Fibroblast of lung (primary cell): ENCODE results near the gene HECTD1. TPM values are rescaled to one million over a fixed set of nuclear protein-coding genes. Genes with fewer than 3 reads are reported as not detected.

Experiments used
- DNase-seq, 2 donors: peaks; one replicate each; pipeline versions ENCODE4 v3.0.0 to v3.0.0-alpha.2; 2010; ENCODE audit warnings: low read depth in 2 of 2
- H2AFZ ChIP-seq: 2 replicates; pipeline ENCODE4 v1.5.1; 2012; ENCODE audit warnings: low read length, control low read depth, inconsistent platforms
- H3K27ac ChIP-seq: 2 replicates; pipeline ENCODE4 v1.5.1; 2011; ENCODE audit warnings: low read length, control low read depth; ENCODE audit not compliant: insufficient read depth
- H3K27me3 ChIP-seq: 2 replicates; pipeline ENCODE4 v1.5.1; 2011; ENCODE audit warnings: mild to moderate bottlenecking, low read length; ENCODE audit not compliant: control insufficient read depth, insufficient read depth
- H3K36me3 ChIP-seq: 2 replicates; pipeline ENCODE4 v1.5.1; 2011; ENCODE audit warnings: low read length; ENCODE audit not compliant: control insufficient read depth, insufficient read depth
- H3K4me1 ChIP-seq: 2 replicates; pipeline ENCODE4 v1.5.1; 2011; ENCODE audit warnings: low read length; ENCODE audit not compliant: control insufficient read depth, insufficient read depth; ENCODE audit errors: extremely low read depth
- H3K4me2 ChIP-seq: 2 replicates; pipeline ENCODE4 v1.5.1; 2011; ENCODE audit warnings: low read length, control low read depth; ENCODE audit not compliant: insufficient read depth; ENCODE audit errors: extremely low read depth
- H3K4me3 ChIP-seq, 4 experiments: fragments of 200-600 bp in 1 of 4; sonication (generic) in 1 of 4; replicated peaks in 1 of 4; 2 replicates each; pipeline ENCODE4 v1.5.1; 2011 to 2016; ENCODE audit warnings: low read length in 4 of 4, low read depth in 3 of 4, mild to moderate bottlenecking in 3 of 4, control low read depth in 2 of 4, inconsistent platforms in 1 of 4, mixed read lengths in 1 of 4; ENCODE audit not compliant: insufficient read depth in 1 of 4; ENCODE audit errors: control extremely low read depth in 1 of 4
- H3K79me2 ChIP-seq: 2 replicates; pipeline ENCODE4 v1.5.1; 2012; ENCODE audit warnings: mild to moderate bottlenecking, low read length, inconsistent platforms; ENCODE audit not compliant: control insufficient read depth, insufficient read depth
- H3K9ac ChIP-seq: 2 replicates; pipeline ENCODE4 v1.5.1; 2011; ENCODE audit warnings: mild to moderate bottlenecking, low read length, control low read depth; ENCODE audit not compliant: insufficient read depth
- H3K9me3 ChIP-seq: 2 replicates; pipeline ENCODE4 v1.5.1; 2012; ENCODE audit warnings: low read depth, low read length; ENCODE audit not compliant: control insufficient read depth, insufficient read depth
- H4K20me1 ChIP-seq: 2 replicates; pipeline ENCODE4 v1.5.1; 2011; ENCODE audit warnings: low read length; ENCODE audit not compliant: control insufficient read depth, insufficient read depth; ENCODE audit errors: extremely low read depth
- EZH2 ChIP-seq: IDR thresholded peaks from 2 replicates; pipeline ENCODE4 v1.5.1; 2012; ENCODE audit warnings: low read length, control low read depth, mild to moderate bottlenecking; ENCODE audit errors: missing control alignments
- polyA plus RNA-seq, 2 donors: library from polyadenylated mRNA; depleted of rRNA in 1 of 2; stranded (reverse) in 1 of 2; unstranded in 1 of 2; fragments of >200 nt; gene quantifications; 2 replicates each; pipeline ENCODE4 v1.2.1, GENCODE V29; 2011 to 2012; ENCODE audit warnings: missing spikeins in 1 of 2
- total RNA-seq: library from RNA; depleted of rRNA; stranded (reverse); fragments of >200 nt; gene quantifications from 2 replicates; pipeline ENCODE4 v1.2.1, GENCODE V29; 2014
- TF ChIP-seq, protein P1 (sequence below), 2 donors: IDR thresholded peaks in 1 of 2; conservative IDR thresholded peaks in 1 of 2; 1 replicate in 1 of 2; 2 replicates in 1 of 2; pipeline ENCODE4 v1.5.1; 2011 to 2012; ENCODE audit warnings: low read length in 2 of 2, control low read depth in 1 of 2, inconsistent platforms in 1 of 2, low read depth in 1 of 2, mild to moderate bottlenecking in 1 of 2

HECTD1 gene
- total and polyA plus RNA-seq, 2 donors (not counting 1 experiment from before 2014, with no cell fraction given) = 135 to 534 TPM

GRCh38 chr14:31060253-31060875 lies 147.2 kb downstream of the HECTD1 start:
- Histone ChIP-seq H3K36me3 (no peaks in the 10 kb centered on the region), H3K27ac (no peak overlapping the region), H3K4me3 (no peak overlapping the region), H3K4me1 (peaks cover 2% of the 10 kb centered on the region), H3K9ac (no peak overlapping the region), H3K4me2 (no peak overlapping the region), H2AFZ (no peak overlapping the region), H3K9me3 (no peaks in the 10 kb centered on the region), H3K27me3 (no peaks in the 10 kb centered on the region), H4K20me1 (no peaks in the 10 kb centered on the region), H3K79me2 (no peaks in the 10 kb centered on the region)
- DNase-seq = no peak
- TF ChIP-seq, protein P1, sequence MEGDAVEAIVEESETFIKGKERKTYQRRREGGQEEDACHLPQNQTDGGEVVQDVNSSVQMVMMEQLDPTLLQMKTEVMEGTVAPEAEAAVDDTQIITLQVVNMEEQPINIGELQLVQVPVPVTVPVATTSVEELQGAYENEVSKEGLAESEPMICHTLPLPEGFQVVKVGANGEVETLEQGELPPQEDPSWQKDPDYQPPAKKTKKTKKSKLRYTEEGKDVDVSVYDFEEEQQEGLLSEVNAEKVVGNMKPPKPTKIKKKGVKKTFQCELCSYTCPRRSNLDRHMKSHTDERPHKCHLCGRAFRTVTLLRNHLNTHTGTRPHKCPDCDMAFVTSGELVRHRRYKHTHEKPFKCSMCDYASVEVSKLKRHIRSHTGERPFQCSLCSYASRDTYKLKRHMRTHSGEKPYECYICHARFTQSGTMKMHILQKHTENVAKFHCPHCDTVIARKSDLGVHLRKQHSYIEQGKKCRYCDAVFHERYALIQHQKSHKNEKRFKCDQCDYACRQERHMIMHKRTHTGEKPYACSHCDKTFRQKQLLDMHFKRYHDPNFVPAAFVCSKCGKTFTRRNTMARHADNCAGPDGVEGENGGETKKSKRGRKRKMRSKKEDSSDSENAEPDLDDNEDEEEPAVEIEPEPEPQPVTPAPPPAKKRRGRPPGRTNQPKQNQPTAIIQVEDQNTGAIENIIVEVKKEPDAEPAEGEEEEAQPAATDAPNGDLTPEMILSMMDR (conservative IDR thresholded peaks at IDR 0.05 in 1 of 2, IDR thresholded peaks at IDR 0.05 in 1 of 2; ENCODE audit: low read depth in 1 of 2, low read length in 2 of 2) = no peak
- TF ChIP-seq EZH2 = no peak

DNA sequence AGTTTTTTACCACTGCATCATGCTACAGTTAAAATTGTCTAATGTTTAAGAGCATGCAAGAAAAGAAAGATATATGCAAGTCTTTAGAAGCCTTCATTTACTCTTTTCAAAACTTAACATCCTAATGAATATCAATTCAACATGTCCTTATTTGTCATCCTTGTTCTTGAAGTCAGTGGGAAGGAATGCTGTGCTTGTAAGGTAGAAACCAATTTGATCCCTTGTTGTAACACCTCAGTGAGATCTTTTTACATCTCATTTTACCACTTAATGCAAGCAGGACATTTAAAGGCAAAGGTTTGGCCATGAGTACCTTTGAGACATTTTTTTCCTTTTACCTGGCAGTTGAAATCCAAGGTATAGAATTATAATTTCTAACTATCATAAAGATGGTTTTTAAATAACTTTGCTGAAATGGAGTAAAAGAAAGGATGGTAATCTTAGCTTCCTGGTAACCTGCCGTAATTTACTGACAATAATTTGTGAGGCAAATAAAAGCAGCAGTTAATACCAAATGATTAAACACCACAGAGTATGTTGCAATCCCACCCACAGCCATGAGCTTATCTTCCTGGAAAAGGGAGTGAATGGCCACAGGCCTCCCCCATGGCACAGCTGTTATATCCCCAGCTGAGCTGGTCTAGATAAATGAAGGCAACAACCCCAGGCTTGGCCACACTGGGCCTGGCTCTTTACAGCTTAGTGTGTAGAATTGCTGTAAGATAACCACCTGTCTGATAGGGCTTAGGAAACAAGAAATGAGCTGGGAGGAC lies 148.3 kb downstream of the HECTD1 start:
- Histone ChIP-seq H3K9me3 (no peaks in the 10 kb centered on the region), H3K27me3 (no peaks in the 10 kb centered on the region), H2AFZ (no peak overlapping the region), H3K79me2 (no peaks in the 10 kb centered on the region), H3K4me1 (peaks cover 2% of the 10 kb centered on the region), H3K4me3 (no peak overlapping the region), H3K9ac (no peak overlapping the region), H3K27ac (no peak overlapping the region), H3K36me3 (no peaks in the 10 kb centered on the region), H3K4me2 (no peak overlapping the region), H4K20me1 (no peaks in the 10 kb centered on the region)
- DNase-seq = peak; percentile 88 to 94
- TF ChIP-seq, protein P1 (conservative IDR thresholded peaks at IDR 0.05 in 1 of 2, IDR thresholded peaks at IDR 0.05 in 1 of 2; ENCODE audit: low read depth in 1 of 2, low read length in 2 of 2) = no peak
- TF ChIP-seq EZH2 = no peak

GRCh38 chr14:31057701-31058364 lies 149.8 kb downstream of the HECTD1 start:
- Histone ChIP-seq H3K36me3 (no peaks in the 10 kb centered on the region), H3K27ac (no peak overlapping the region), H3K9me3 (no peaks in the 10 kb centered on the region), H4K20me1 (no peaks in the 10 kb centered on the region), H3K4me2 (no peak overlapping the region), H2AFZ (no peak overlapping the region), H3K9ac (no peak overlapping the region), H3K79me2 (no peaks in the 10 kb centered on the region), H3K27me3 (no peaks in the 10 kb centered on the region), H3K4me1 (peaks cover 2% of the 10 kb centered on the region), H3K4me3 (no peak overlapping the region)
- no peak for TF ChIP-seq EZH2
- TF ChIP-seq, protein P1 (conservative IDR thresholded peaks at IDR 0.05 in 1 of 2, IDR thresholded peaks at IDR 0.05 in 1 of 2; ENCODE audit: low read depth in 1 of 2, low read length in 2 of 2) = no peak
- no peak for DNase-seq
